ENCODE results near the gene DCLK1. TPM values are rescaled to one million over a fixed set of nuclear protein-coding genes. Genes with fewer than 3 reads are reported as not detected.
"Not testable (repeated sequence)": the region's sequence is repeated elsewhere in the genome, so short reads cannot be mapped to it uniquely, and the experiment has no call there.

The DCLK1 gene
- polyA plus RNA-seq, 12 donors: 75.7 to 114 (median 97.8) TPM; not detected in 1

DNA sequence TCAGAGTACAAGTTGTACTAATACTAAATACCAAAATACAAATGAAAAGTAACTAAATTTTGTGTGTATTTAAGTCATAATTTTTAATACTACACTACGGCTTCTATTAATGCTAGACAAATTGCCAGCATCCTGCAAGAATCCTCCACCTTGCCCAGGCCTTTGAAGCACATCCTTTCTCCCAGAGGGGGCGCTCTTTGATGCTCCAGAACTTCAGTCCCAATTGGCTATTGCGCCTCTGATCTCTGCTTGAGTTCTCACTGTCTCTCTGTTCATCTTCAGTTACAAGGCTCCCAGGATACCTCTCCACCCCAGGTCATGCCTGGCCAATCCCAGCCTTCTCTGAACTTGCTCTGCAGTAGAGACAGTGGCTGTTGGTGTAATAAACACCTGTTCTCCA, 141.0 kb downstream of the DCLK1 start:
- DNase-seq: no peak

DNA sequence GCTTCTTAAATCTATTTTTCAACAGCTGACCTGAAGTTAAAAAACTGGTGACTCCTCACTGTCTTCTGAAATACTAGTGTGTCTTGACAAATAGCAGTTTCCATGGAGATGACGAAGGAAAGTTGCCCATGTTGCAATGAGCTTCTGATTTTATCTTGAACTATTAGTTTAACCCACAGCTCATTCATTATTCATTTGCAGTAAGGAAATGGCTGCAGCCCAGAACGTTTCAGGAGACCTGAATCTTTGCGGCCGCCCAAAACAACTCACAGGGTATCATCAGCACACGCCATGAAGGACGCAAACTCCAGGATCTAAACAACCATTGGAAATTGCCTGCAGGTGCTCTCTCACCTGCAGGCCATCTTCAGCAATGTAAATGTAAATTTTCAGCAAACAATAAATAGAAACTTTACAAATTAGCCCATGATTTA, 142.5 kb downstream of the DCLK1 start:
- no peak for DNase-seq

DNA sequence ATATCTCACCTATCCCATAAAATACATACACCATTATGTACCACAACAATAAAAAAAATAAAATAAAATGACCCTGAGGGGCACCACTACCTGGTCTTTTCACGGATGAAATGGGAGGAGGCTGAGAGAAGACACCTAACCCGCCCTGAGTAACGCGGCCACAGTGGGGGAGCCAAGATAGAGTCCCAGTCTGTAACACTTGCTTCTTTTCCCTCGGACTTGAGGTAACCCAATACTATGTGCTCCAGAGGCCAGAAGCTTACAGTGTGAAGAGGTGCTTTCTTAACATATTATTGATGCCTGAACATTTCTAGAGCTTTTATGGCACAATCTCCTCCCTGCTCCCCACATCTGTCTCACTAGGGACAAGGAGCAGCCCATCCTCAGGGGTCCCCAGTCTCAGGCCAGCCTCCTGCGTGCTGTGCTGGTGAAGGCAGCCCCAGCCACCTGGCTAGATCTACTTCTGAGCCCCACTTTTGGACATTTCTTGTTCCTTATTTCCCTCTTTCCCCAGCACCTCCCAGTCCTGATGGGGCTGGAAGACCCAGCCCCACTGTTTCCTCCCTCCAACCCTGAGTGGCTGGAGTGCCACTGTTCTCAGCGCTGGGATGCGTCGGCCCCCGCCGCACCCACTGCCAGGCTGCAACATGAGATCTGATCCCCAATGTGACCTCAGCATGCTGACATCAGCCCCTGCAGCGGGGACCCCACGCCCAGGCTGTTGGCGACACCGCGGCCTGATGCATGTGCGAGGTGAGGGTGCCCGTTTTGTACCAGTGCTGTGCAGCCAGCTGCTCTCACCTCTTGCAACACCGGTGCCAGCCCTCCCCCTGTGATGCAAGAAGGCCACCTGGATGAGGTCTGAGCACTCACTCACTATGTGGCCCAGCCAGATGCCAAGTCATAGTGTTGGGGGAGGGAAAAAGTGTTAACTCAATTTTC, 143.3 kb downstream of the DCLK1 start:
- no peak for DNase-seq

DNA sequence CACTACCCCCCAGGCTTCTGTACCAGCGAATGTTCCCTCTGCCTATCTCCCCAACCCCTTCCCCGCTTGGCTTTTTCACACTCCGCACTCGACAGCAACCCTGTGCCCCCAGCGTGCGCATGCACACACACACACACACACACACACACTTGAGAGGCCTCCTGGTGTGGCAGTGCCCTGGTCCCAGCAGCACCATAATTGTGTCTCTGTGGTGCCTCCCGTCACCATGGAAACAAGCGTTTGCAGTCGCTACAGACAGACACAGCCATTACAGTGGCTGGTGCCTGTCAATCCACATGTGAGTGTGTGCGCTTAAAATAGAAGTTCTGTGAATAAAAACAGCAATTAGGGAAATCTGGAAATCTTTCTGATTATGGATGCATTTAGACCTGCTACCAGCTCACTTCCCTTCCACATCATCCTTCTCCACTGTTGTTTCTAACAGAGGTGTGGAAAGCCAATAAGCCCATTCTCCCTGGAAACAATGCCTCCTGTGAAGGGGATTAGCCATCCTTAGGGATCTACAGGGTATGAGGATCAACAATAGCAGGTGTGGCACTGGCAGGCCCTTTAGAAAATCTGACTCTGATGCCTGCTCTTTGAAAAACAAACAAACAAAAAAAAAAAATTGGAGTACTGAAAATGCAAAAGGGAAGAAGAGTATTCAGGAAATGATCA, 146.3 kb downstream of the DCLK1 start:
- DNase-seq: no peak

DNA sequence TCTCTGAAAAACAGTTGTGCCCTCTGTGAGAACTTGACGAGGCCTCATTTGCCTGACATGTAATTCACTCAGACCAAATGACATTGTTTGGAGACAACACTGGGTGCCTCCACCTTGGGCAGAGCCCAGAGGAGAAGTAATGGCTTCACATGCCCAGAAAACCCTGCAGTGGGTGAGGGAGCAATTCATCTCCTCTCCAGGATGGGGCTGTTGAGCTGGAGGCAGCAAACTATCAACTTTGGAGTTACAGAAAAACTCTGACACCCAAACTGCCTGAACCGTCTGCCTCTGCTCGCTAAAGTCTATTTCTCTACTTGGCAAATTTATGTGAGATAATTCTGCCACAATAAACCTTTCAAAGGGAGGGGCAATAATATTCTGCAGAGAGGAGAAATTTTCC, 146.9 kb downstream of the DCLK1 start:
- no peak for DNase-seq

DNA sequence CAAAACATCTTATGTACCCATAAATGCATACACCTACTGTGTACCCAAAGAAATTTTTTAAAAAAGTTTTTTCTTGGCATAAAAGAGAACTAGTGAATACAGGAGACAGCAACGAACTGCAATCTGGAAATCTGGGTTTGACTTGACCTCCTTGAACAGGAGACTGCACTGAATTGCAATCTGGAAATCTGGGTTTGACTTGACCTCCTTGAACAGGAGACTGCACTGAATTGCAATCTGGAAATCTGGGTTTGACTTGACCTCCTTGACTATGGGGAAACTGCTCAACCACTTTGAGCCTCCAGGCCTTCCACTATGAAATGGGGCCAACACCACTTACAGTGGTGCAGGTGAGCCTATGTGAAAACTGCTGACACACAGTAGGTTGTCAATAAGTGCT, 147.5 kb downstream of the DCLK1 start:
- DNase-seq: not testable (repeated sequence)

DNA sequence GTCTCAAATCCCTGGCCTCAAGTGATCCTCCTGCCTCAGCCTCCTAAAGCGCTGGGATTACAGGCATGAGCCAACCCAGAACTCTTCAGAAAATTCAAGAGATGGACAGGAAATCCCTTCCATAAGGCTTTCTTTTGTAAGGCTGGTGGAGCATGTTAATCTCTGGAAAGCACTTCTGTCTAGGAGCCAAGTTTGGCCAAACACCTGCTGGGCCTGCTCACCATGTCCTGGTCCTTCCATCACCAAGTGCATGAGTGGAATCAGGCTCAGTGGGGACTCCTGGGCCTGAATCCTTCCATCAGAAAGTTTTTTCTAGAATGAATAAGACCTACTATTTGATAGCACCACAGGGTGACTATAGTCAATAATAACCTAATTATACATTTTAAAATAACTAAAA, 148.0 kb downstream of the DCLK1 start:
- DNase-seq: no peak

DNA sequence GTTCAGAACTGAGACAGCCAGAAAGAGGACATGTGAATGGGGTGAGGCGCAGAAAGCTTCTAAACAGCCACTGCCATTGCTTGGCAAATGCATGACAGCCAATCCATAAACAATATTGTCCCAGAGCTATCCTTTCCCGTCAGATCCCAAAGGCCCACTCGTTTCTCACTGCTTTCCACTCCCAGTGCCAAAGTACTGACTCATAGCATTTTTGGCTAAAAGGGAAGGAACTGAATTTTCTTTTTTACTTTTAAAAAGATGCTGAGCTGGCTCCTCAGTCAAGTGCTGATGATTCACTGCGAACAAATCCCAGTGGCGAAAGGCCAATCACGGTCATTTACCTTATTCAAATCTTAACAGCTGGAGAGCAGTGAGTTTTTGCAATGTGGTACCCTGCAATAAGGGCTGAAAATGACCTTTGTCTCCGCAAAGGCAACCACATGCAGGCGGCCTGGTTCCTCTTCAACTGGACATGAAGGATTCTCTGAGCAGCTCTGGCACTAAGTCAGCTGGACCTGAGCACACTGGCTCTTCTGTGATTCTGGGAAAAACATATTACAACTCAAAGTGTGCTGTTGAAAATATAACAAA, 151.7 kb downstream of the DCLK1 start:
- DNase-seq: peak; percentile 96

DNA sequence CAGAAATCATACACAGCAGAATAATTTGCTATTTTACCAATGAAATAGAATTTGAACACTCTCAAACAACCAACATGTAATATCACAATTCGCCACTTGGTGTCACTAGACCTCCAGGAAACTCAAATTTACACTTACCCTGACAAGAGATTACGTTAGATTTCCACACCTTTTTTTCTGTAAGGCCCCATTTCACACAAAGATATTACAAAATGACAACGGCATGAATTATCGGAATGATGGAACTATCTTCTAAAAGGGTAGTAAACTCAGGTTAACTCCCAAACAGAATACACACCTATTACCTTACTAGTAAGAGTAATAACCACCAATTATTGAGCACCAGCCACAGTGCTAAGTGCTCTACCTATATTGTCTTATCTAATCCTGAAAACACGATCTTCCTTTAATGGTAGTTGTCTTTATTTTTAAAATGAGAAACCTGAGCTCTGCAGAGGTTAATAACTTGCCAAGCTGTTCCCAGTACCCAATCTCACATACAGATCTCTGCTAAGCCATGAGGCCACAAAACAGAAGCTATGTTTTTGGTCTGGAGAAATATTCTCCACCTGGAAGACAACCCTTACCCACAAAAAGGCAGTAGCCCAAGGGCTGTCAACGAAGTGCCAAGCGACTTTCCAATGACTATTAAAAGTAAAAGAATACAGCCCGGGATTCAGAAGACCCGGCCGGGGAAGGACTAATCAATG, 152.4 kb downstream of the DCLK1 start:
- peak; percentile 89 for DNase-seq

DNA sequence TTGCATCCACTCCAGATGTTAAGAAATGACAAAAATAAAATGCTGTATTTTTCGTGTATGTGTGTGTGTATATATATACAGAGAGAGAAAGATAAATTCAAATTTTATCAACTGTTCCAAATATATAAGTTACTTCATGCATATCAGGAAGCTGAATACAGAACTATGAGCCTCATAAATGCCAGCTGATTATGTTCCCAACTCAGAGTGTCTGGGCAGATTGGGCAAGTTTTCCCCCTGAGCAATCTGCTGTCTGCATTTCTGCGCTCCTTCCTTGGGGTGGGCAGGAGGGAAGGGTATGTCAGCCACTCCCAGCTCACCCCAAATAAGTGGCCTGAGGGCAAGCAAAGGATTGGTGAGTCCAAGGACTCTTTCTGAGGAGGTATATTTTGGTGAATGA, 154.1 kb downstream of the DCLK1 start:
- DNase-seq: no peak

DNA sequence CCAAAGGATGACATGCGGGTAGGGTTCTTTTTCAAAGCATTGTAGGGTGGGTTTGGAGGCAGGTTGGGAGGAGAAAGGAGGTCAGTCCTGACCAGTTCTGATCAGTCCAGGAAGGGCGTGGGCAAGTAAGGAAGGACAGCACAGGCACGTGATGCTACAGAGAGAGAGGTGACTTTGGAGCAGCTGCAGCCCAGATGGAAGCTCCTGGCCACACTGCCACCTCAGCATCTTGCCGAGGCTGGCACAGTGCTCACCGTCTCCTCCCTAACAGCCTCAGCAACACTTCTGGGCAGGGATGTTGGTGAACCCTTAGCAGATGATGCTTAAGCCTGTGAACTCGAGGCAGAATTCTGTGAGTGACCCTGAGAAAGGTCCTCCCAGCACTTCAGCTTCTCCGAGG, 155.1 kb downstream of the DCLK1 start:
- no peak for DNase-seq

DNA sequence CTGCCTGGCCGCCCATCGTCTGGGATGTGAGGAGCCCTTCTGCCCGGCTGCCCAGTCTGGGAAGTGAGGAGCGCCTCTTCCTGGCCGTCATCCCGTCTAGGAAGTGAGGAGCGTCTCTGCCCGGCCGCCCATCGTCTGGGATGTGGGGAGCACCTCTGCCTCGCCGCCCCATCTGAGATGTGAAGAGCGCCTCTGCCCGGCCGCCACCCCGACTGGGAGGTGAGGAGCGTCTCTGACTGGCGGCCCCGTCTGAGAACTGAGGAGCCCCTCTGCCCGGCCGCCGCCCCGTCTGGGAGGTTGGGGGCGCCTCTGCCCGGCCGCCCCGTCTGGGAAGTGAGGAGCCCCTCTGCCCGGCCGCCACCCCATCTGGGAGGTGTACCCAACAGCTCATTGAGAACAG, 164.2 kb downstream of the DCLK1 start:
- DNase-seq: not testable (repeated sequence)

DNA sequence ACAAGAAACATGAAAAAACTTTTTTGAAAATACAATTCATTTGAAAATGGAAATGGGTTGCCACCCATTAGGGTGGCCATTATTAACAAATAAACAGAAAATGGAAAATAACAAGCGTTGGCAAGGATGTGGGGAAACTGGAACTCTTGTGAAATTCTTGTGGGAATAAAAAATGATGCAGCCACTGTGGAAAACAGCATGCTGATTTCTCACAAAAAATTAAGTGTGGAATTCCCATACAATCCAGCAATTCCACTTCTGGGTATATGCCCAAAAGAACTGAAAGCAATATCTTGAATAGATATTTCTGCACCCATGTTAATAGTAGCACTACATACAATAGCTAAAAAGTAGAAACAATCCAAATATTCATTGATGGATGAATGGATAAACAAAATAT, 165.2 kb downstream of the DCLK1 start:
- no peak for DNase-seq

DNA sequence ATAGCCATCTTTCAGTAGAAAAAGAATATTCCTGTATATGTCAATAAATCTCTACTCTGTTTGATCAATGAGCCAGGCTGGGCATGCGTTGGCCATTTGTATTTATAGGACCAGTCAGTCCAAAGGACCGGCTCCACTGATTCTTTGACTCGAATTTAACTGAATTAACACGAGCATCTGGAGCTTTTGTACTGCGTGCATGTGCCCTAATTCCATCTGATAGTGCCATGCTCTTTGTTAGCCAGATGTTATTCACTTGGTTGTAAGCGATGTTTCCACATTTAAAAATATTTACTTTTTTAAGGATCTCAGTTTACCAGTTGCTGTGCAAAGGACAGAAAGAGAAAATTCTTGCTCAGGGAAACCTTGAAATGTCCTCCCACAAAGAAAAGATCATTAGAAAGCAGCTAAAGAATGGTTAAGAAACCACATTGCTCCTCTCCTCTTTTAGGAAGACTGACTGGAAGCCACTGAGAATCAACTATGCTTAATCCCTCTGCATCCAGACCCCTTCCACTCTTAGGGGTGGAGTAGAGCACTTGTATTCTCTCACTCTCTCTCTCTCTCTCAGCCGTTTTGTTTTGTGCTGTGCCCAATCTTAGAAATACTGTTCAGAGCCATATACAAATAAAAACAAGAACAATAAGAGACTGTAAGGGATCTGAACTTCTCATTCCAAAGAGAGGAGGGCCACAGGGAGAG, 165.8 kb downstream of the DCLK1 start:
- no peak for DNase-seq

DNA sequence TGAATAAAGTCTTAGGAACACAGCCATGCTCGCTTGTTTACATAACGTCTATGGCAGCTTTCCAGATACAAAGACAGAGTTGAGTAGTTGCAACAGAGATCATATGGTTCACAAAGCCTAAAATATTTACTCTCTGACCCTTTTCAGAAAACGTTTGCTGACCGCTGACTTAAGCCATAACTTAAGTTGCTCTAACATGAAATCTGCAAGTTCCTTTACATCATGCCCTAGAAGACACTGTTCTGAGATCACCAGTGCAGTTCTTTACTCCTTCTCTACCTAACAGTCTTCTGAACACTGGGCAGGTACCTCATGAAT, 166.4 kb downstream of the DCLK1 start:
- no peak for DNase-seq

DNA sequence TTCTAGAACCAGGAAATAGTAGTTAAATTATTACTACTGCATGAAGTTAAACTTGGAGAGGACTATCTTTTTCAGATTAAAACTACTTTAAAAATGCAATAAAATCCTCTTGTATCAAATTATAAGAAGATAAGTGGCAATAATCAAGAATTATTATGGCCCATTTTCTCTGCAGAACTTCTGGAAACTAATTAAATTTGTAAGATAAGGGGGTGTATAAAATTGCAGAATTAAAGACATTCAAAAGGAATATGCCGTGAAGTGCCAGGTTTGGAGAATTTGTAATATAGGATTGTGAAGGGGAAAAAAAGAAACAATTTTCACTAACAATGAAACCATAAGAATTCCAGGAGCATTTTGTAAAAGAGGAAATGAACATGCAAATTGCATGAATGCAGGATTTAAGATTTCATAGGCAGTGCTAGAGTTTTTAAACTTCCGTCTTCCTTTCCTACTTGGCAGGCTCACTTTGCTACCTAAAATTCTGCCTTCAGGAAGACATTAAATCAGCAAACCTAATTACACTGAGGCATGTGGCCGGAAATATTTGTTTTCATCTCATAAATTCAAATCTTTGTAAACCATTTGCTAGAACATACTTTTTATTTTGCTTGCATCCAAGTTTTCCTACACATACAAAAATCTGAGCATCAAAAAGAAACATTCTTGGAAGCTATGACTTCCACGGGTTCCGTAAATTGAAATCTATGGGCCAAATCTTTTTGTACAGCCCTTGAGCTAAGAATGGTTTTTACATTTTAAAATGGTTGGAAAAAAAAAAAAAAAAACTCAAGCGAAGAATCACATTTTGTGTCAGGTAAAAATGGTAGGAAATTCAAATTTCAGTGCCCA, 166.9 kb downstream of the DCLK1 start:
- no peak for DNase-seq

DNA sequence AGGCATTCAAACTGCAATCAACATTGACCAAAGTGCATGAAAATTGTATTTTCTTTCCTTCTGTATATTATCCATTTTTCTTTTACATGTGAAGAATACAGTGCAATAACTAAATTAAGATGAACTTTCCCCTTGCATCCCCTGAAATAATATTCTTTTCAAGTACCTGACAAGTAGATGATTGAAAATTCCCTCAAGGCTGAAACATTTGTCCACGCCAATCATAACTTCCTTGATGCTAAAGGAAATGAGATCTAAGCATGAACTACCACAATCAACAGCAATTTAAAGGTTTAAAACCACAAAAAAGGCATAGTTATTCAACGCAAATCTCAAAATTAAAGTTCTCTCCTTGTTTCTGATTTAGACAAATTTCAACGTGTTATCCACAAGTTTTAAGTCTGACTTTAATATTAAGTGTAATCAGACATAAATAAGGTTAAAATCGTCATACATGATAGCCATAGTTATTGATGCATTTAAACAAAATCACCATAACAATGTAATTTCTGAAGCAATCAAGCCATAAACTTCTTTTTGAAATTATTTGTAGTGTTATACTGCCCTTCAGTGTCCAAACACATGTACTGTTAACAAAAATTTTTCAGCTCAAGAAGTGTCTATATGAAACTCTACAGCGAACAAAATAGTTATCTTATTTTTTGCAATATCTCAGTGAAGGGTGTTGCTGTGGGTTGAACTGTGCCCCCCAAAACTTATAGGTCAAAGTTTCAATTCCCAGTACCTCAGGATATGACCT, 169.5 kb downstream of the DCLK1 start:
- no peak for DNase-seq

DNA sequence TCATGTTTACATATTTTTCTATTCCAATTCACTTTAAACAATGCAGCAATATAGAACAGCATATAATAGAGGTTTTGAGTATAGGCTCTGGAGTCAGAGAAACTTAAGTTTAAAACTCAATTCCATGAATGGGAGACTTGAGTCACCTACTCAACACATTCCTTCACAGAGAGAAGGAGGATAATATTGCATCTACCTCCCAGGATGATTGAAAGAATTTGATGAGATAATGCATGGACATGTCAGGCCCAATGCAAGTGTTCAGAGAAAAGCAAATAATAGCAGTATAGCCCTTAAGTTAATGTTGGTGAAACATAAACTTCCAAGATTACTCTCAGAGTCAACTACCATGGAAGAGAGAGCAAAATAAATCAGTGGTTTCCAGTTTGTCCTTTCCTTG, 170.2 kb downstream of the DCLK1 start:
- DNase-seq: no peak

DNA sequence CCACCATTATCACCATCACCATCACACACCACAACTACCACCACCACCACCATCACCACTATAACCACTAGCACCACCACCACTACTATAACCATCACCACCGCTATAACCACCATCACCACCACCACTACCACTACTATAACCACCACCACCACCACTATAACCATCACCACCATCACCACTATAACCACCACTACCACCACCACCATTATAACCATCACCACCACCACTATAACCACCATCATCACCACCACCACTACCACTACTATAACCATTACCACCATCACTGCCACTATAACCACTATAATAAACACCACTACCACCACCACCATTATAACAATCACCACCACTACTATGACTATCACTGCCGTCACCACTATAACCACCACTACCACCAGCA, 173.2 kb downstream of the DCLK1 start:
- no peak for DNase-seq

DNA sequence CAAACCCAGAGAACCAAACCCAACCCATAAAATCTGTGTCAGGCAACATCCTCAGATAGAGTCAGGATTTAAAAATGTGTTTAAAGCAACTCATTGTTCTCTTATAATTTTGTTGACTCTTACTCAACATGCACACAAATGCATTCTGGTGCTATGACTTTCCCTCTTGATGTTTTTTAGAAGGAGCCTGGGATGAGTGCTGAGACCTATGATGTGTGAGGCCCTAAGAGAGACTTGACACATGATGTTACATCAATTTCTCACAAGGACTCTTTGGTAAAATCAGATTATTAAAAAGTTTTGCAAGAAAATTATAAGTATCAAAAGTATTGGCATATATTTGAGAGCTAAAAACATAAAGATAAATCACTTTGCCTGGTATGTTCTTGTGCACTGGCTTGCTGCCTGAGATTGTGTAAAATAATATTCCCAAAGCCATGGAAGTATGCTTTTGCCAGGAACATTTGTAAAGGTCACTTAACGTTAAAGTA, 173.9 kb downstream of the DCLK1 start:
- peak; percentile 74 for DNase-seq
